Measurements from ENCODE around the gene GAD1. TPM values are rescaled to one million over a fixed set of nuclear protein-coding genes. Genes with fewer than 3 reads are reported as not detected.
A peak's percentile ranks its signal among the peaks of the same experiment; 100 is the strongest.

Gene GAD1
- total and polyA plus RNA-seq, 2 of the 8 experiments (the other 6 are each of a cell fraction or from before 2014, with no cell fraction given), result 0.65 to 1.0 TPM

DNA sequence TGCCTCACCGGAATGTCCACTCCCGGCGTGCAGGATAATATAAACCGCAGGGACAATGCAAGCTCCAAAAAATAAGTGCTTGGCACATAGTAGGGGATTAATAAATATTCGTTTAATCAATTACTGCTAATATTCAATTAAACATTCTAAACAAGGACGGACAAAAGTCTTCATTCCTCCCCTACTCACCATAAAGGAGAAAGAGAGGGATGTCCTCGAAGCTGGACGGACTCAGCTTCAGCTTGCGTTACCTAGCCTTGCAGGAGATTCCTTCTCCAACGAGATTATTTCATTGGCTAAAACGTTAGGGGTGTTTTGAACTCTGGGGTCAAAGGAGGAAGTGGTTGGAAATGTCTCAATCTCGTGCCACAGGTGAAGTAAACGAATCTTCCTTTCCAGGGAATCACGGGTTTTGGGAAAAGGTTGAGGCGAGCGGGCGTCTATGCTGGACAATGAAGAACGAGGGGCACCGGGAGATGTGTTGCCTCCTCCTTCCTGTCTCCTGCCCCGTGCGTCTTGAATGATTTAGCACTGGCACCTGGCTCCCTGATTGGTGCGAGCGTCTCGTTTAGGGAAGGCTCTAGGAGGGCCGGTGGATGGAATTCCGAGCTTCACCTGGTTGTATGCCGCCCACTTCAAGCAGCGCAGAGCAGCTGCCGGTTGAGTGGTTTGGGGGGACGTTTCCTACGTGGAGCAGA, 2.0 kb upstream of the GAD1 start:
- no peak overlapping the region for H3K27ac ChIP-seq (ENCODE audit: low read depth, low read length)
- H3K14ac ChIP-seq (ENCODE audit: insufficient read length), result no peak overlapping the region
- H3K56ac ChIP-seq (replicated peaks; ENCODE audit: insufficient read length, low read depth, low read length), result no peak overlapping the region
- no peak overlapping the region for H4K8ac ChIP-seq (ENCODE audit: extremely low read depth, insufficient read depth, low read length)
- peaks cover 42% of the 10 kb centered on the region for H3K23me2 ChIP-seq (ENCODE audit: low read depth, low read length)
- DNase-seq (ENCODE audit: low read depth in 1 of 2, low spot score in 2 of 2), result peak in 1 of 2 experiments; percentile 53
- H3K18ac ChIP-seq (ENCODE audit: extremely low read depth, low read length), result no peak overlapping the region
- no peak overlapping the region for H2AK5ac ChIP-seq (ENCODE audit: low read depth, low read length)
- H2BK15ac ChIP-seq (ENCODE audit: low read length), result no peak overlapping the region
- ChIA-PET CTCF (ENCODE audit: partially characterized antibody) (interaction anchor here (0.5 to 6.1 kb wide), 34 partner anchors 11 to 578 kb away, joined by 3 to 68 read pairs (median 5); partner anchors contain the start of gene SP5), POLR2A (ENCODE audit: partially characterized antibody) (interaction anchor here (1.7 to 3.9 kb wide), 2 partner anchors 97 to 102 kb away, joined by 4 to 13 read pairs; no protein-coding TSS in a partner anchor)
- H3K9ac ChIP-seq (replicated peaks in 1 of 4; ENCODE audit: extremely low read depth in 1 of 4, low read depth in 3 of 4, low read length in 3 of 4), result no peak overlapping the region
- H3K36me3 ChIP-seq (ENCODE audit: control insufficient read depth in 2 of 4, insufficient read depth in 4 of 4, low read length in 3 of 4), result no peaks in the 10 kb centered on the region; a peak in 1 of 8 replicates
- no peak overlapping the region for H3K4ac ChIP-seq (replicated peaks; ENCODE audit: insufficient read length, low read depth, low read length)
- H3K4me1 ChIP-seq (replicated peaks in 1 of 4; ENCODE audit: control insufficient read depth in 3 of 4, insufficient read depth in 4 of 4, low read length in 3 of 4), result peaks cover 3 to 40% (median 17%) of the 10 kb centered on the region in 4 experiments
- H2BK20ac ChIP-seq (ENCODE audit: low read length), result no peak overlapping the region
- no peaks in the 10 kb centered on the region for H3K9me3 ChIP-seq (ENCODE audit: insufficient read depth in 2 of 2, low read depth in 1 of 2, low read length in 1 of 2)
- H2AFZ ChIP-seq (ENCODE audit: low read length), result no peak overlapping the region
- H4K91ac ChIP-seq (replicated peaks; ENCODE audit: insufficient read length, low read length), result no peak overlapping the region
- no peak overlapping the region for H3K23ac ChIP-seq (ENCODE audit: insufficient read length)
- H4K5ac ChIP-seq (ENCODE audit: insufficient read length, low read depth, low read length), result no peak overlapping the region
- H2BK120ac ChIP-seq (replicated peaks; ENCODE audit: low read depth, low read length), result no peak overlapping the region
- WGBS, 2 experiments (ENCODE audit: extremely low coverage in 1 of 2, insufficient coverage in 1 of 2, insufficient read length in 1 of 2, insufficient replicate concordance in 2 of 2, low coverage in 1 of 2, low lambda C conversion rate in 2 of 2, missing lambda C conversion rate in 1 of 2), result 10% methylated on average over 31 of the region's 31 CpGs; no CpG with 5 or more reads in 1 of the 2 experiments
- TF ChIP-seq KDM5A (IDR thresholded peaks at IDR 0.05; ENCODE audit: low read length), result no peak
- no peak for TF ChIP-seq RNF2 (IDR thresholded peaks at IDR 0.05; ENCODE audit: borderline replicate concordance, low read depth, low read length, missing control alignments, poor library complexity, severe bottlenecking)
- TF ChIP-seq, protein P1, sequence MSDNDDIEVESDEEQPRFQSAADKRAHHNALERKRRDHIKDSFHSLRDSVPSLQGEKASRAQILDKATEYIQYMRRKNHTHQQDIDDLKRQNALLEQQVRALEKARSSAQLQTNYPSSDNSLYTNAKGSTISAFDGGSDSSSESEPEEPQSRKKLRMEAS (IDR thresholded peaks at IDR 0.05), result no peak; the same call in 1 of the 2 replicates
- TF ChIP-seq BACH1 (IDR thresholded peaks at IDR 0.05; ENCODE audit: low read length), result no peak
- H3K79me2 ChIP-seq (ENCODE audit: control insufficient read depth in 1 of 2, insufficient read depth in 2 of 2, low read length in 2 of 2), result no peaks in the 10 kb centered on the region
- peak overlapping the region; percentile 3 to 70 (median 52); a peak in 7 of 8 replicates for H3K4me3 ChIP-seq (ENCODE audit: extremely low read depth in 1 of 4, insufficient read depth in 2 of 4, low read depth in 3 of 4, low read length in 4 of 4)
- no peak overlapping the region for H2BK12ac ChIP-seq (ENCODE audit: low read depth, low read length)
- FAIRE-seq, result no peak
- peaks cover 49 to 69% (median 67%) of the 10 kb centered on the region in 4 experiments for H3K27me3 ChIP-seq (replicated peaks in 1 of 4; ENCODE audit: control insufficient read depth in 3 of 4, extremely low read depth in 1 of 4, insufficient read depth in 3 of 4, low read length in 3 of 4)
- no peaks in the 10 kb centered on the region for H3K79me1 ChIP-seq (ENCODE audit: low read depth, low read length)
- H4K20me1 ChIP-seq (replicated peaks in 1 of 2; ENCODE audit: control insufficient read depth in 1 of 2, insufficient read depth in 2 of 2, low read length in 2 of 2), result peaks cover 0 to 7% of the 10 kb centered on the region in 2 experiments
- H3K4me2 ChIP-seq (ENCODE audit: insufficient read depth in 1 of 2, low read depth in 2 of 2, low read length in 2 of 2), result peak overlapping the region; percentile 76 to 89
- H2BK5ac ChIP-seq (ENCODE audit: low read depth, low read length), result no peak overlapping the region
